DOHH2 (cell line): ENCODE data around the gene SLC7A9.

ENCODE experiments used
- H3F3A ChIP-seq: fragments of 200-600 bp; sonication (generic), shearing (Covaris generic); 2 replicates; pipeline ENCODE4 v1.6.0; 2016; ENCODE audit warnings: antibody characterized with exemption, mild to moderate bottlenecking; ENCODE audit not compliant: control insufficient read depth, insufficient read depth
- H3K27ac ChIP-seq: fragments of 200-600 bp; sonication (generic); 2 replicates; pipeline ENCODE4 v1.5.1; 2014; ENCODE audit warnings: low read depth, mild to moderate bottlenecking, low read length, moderate library complexity
- H3K27me3 ChIP-seq: fragments of 200-600 bp; sonication (generic); 2 replicates; pipeline ENCODE4 v1.6.1; 2014; ENCODE audit warnings: mild to moderate bottlenecking, low read length, mixed read lengths; ENCODE audit not compliant: control insufficient read depth
- H3K36me3 ChIP-seq: fragments of 200-600 bp; sonication (generic); 2 replicates; pipeline ENCODE4 v1.6.1; 2014; ENCODE audit warnings: mild to moderate bottlenecking, low read length, moderate library complexity, mixed read lengths; ENCODE audit not compliant: control insufficient read depth
- H3K4me1 ChIP-seq: fragments of 200-600 bp; sonication (generic); 2 replicates; pipeline ENCODE4 v1.6.1; 2014; ENCODE audit warnings: mild to moderate bottlenecking, low read length, mixed read lengths; ENCODE audit not compliant: control insufficient read depth
- H3K4me2 ChIP-seq: fragments of 200-600 bp; sonication (generic); 2 replicates; pipeline ENCODE4 v1.6.0; 2014; ENCODE audit warnings: mild to moderate bottlenecking, low read length, moderate library complexity
- H3K4me3 ChIP-seq: fragments of 200-600 bp; sonication (generic); 2 replicates; pipeline ENCODE4 v1.5.1; 2014; ENCODE audit warnings: mild to moderate bottlenecking, low read length, mixed read lengths
- H3K79me2 ChIP-seq: fragments of 200-600 bp; sonication (generic); 2 replicates; pipeline ENCODE4 v1.6.1; 2014; ENCODE audit warnings: mild to moderate bottlenecking, low read length, mixed read lengths; ENCODE audit not compliant: control insufficient read depth
- H3K9me2 ChIP-seq: fragments of 200-600 bp; sonication (generic); replicated peaks from 2 replicates; pipeline ENCODE4 v1.6.1; 2014; ENCODE audit warnings: mild to moderate bottlenecking, low read length, mixed read lengths; ENCODE audit not compliant: control insufficient read depth
- H3K9me3 ChIP-seq: fragments of 200-600 bp; sonication (generic); 2 replicates; pipeline ENCODE4 v1.6.1; 2014; ENCODE audit warnings: antibody characterized with exemption, low read length, mixed read lengths; ENCODE audit not compliant: control insufficient read depth, insufficient read depth
- H4K20me1 ChIP-seq: fragments of 200-600 bp; sonication (generic); 2 replicates; pipeline ENCODE4 v1.6.0; 2014; ENCODE audit warnings: low read depth, mild to moderate bottlenecking, antibody characterized with exemption, low read length, moderate library complexity; ENCODE audit not compliant: control insufficient read depth, insufficient read depth
- EZH2phosphoT487 ChIP-seq: fragments of 200-600 bp; sonication (generic); IDR thresholded peaks from 2 replicates; pipeline ENCODE4 v1.6.1; 2017; ENCODE audit warnings: borderline replicate concordance, mild to moderate bottlenecking, antibody characterized with exemption, low read length, moderate library complexity, mixed read lengths
- TF ChIP-seq, protein P1 (sequence below): fragments of 200-600 bp; sonication (generic); IDR thresholded peaks from one replicate; pipeline ENCODE4 v1.5.1; 2014; ENCODE audit warnings: antibody characterized with exemption, mild to moderate bottlenecking, low read depth, low read length; ENCODE audit not compliant: poor library complexity, severe bottlenecking

The SLC7A9 gene

DNA sequence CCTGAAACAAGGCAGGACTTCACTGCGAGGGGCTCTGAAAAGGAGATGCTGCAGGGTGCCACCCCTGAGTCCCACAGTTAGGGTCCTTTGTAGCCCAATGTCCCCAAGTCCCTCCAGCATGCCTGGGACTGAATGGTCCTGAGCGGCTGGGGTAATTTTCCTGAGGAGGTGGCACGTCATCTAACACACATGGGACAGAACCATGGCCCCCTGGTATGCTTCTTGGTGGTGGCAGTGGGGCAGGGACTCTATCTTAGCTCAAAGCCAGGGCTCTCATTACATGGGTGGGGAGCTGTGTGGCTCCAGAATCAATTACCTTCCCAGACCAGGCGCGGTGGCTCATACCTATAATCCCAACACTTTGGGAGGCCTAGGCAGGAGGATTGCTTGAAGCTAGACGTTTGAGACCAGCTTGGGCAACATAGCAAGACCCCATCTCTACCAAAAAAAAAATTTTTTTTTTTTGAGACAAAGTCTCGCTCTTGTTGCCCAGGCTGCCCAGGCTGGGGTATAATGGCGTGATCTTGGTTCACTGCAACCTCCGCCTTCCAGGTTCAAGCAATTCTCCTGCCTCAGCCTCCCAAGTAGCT is 7.9 kb upstream of the SLC7A9 start:
- Histone ChIP-seq H3K79me2 (no peaks in the 10 kb centered on the region), H3K4me1 (no peaks in the 10 kb centered on the region), H3K4me3 (no peak overlapping the region), H4K20me1 (no peaks in the 10 kb centered on the region), H3F3A (no peaks in the 10 kb centered on the region), H3K9me2 (no peaks in the 10 kb centered on the region), H3K9me3 (no peaks in the 10 kb centered on the region), H3K4me2 (no peak overlapping the region), H3K36me3 (no peaks in the 10 kb centered on the region), H3K27ac (no peak overlapping the region), H3K27me3 (no peaks in the 10 kb centered on the region)
- TF ChIP-seq EZH2phosphoT487, result no peak
- TF ChIP-seq, protein P1, sequence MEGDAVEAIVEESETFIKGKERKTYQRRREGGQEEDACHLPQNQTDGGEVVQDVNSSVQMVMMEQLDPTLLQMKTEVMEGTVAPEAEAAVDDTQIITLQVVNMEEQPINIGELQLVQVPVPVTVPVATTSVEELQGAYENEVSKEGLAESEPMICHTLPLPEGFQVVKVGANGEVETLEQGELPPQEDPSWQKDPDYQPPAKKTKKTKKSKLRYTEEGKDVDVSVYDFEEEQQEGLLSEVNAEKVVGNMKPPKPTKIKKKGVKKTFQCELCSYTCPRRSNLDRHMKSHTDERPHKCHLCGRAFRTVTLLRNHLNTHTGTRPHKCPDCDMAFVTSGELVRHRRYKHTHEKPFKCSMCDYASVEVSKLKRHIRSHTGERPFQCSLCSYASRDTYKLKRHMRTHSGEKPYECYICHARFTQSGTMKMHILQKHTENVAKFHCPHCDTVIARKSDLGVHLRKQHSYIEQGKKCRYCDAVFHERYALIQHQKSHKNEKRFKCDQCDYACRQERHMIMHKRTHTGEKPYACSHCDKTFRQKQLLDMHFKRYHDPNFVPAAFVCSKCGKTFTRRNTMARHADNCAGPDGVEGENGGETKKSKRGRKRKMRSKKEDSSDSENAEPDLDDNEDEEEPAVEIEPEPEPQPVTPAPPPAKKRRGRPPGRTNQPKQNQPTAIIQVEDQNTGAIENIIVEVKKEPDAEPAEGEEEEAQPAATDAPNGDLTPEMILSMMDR, result no peak

DNA sequence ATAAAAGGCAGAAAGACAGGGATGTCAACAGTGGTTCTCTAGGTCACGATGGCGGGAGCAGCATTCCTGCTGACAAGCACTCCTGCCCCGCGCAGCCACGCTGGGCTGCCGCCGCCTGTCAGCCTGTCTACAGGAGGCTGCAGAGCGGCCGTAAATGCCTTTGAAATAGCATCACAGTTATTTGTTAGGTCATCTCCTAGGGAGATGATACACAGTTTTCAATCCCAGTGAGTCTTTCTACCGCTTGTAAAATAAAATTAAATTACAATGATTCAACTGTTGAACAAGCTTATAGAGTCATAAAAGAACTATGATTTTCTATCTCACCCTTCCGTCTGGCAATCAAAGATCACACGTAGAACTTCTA is 7.3 kb upstream of the SLC7A9 start:
- TF ChIP-seq, protein P1, result no peak
- no peak for TF ChIP-seq EZH2phosphoT487
- H3K27me3 ChIP-seq, result no peaks in the 10 kb centered on the region
- no peak overlapping the region for H3K27ac ChIP-seq
- no peaks in the 10 kb centered on the region for H3F3A ChIP-seq
- H3K9me2 ChIP-seq, result no peaks in the 10 kb centered on the region
- no peak overlapping the region for H3K4me2 ChIP-seq
- no peaks in the 10 kb centered on the region for H3K9me3 ChIP-seq
- no peaks in the 10 kb centered on the region for H3K36me3 ChIP-seq
- no peaks in the 10 kb centered on the region for H4K20me1 ChIP-seq
- H3K4me1 ChIP-seq, result no peaks in the 10 kb centered on the region
- no peaks in the 10 kb centered on the region for H3K79me2 ChIP-seq
- no peak overlapping the region for H3K4me3 ChIP-seq

DNA sequence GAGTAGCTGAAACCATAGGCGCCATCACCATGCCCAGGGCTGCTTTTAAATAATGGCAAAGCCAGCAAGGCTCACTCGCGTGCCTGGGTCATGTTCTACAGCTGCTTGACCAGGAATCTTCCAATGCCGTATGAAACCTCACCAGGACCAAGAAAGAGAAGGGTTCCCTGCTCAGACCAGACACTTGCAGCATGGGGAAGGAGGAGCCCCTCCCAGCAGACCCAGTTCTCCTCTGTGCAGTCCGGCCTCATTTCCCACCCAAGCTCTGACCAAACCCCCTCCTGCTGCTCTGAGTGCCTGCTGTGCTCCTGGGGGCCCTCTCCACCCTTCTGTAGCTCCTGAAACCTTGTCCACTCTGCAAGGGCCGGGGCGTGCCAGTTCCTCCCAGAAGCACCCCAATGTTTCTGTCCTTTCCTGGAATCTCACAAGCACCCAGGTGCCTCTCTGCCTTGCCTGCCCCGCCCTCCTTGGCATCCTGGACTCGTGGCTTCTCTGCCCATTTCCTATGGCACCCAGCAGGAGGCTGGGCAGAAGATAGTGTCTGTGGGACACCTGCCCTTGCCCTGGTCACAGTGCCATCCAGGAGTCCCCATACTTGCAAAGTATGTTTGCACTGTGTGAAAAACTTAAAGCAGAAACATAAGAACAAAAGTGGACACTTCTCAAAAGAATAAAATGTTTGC is 6.8 kb upstream of the SLC7A9 start:
- TF ChIP-seq, protein P1, result no peak
- TF ChIP-seq EZH2phosphoT487, result no peak

More for the DNA sequence above, 6.8 kb upstream of the SLC7A9 start:
- Histone ChIP-seq H4K20me1 (no peaks in the 10 kb centered on the region), H3K9me3 (no peaks in the 10 kb centered on the region), H3K27me3 (no peaks in the 10 kb centered on the region), H3K9me2 (no peaks in the 10 kb centered on the region), H3K4me2 (no peak overlapping the region), H3K4me1 (no peaks in the 10 kb centered on the region), H3F3A (no peaks in the 10 kb centered on the region), H3K27ac (no peak overlapping the region), H3K36me3 (no peaks in the 10 kb centered on the region), H3K79me2 (no peaks in the 10 kb centered on the region), H3K4me3 (no peak overlapping the region)
